Skin of body (tissue), 2 donors: ENCODE data around the gene PLA2G2D. TPM values are rescaled to one million over a fixed set of nuclear protein-coding genes. Genes with fewer than 3 reads are reported as not detected.

Source experiments
- DNase-seq: peaks from one replicate; lab custom pipeline; 2025; lab: John Stamatoyannopoulos, UW
- total RNA-seq: library from RNA; depleted of rRNA; stranded (reverse); fragments of >200 nt; gene quantifications from one replicate; pipeline ENCODE4 v1.2.3, GENCODE V29; 2014

Gene PLA2G2D
- total RNA-seq, 1 donor from 2014 or later = not detected

GRCh38 chr1:20089328-20090077 is 29.8 kb downstream of the PLA2G2D start:
- no peak for DNase-seq

- no peak for DNase-seq
Measured at GRCh38 chr1:20087668-20088067, 31.7 kb downstream of the PLA2G2D start.

GRCh38 chr1:20086800-20087199 is 32.5 kb downstream of the PLA2G2D start:
- DNase-seq = peak; percentile 7

GRCh38 chr1:20083178-20083944 is 36.0 kb downstream of the PLA2G2D start:
- DNase-seq = no peak

GRCh38 chr1:20082772-20083171 is 36.6 kb downstream of the PLA2G2D start:
- DNase-seq = no peak

GRCh38 chr1:20081353-20081810 is 38.0 kb downstream of the PLA2G2D start:
- no peak for DNase-seq

- no peak for DNase-seq
Measured at GRCh38 chr1:20080441-20081352, 38.6 kb downstream of the PLA2G2D start.

- no peak for DNase-seq
Measured at GRCh38 chr1:20079661-20080305, 39.6 kb downstream of the PLA2G2D start.

GRCh38 chr1:20078711-20079110 is 40.6 kb downstream of the PLA2G2D start:
- no peak for DNase-seq

- DNase-seq = no peak
Measured at GRCh38 chr1:20078171-20078651, 41.1 kb downstream of the PLA2G2D start.

GRCh38 chr1:20076710-20077461 is 42.5 kb downstream of the PLA2G2D start:
- no peak for DNase-seq

- DNase-seq = no peak
Measured at GRCh38 chr1:20076223-20076622, 43.1 kb downstream of the PLA2G2D start.

GRCh38 chr1:20075345-20075744 is 44.0 kb downstream of the PLA2G2D start:
- DNase-seq = no peak

GRCh38 chr1:20074725-20075171 is 44.6 kb downstream of the PLA2G2D start:
- no peak for DNase-seq

- no peak for DNase-seq
Measured at GRCh38 chr1:20074055-20074724, 45.1 kb downstream of the PLA2G2D start.

GRCh38 chr1:20073256-20073655 is 46.1 kb downstream of the PLA2G2D start:
- DNase-seq = no peak

GRCh38 chr1:20072771-20073170 is 46.6 kb downstream of the PLA2G2D start:
- DNase-seq = no peak

GRCh38 chr1:20071416-20071815 is 47.9 kb downstream of the PLA2G2D start:
- no peak for DNase-seq

GRCh38 chr1:20070357-20070756 is 49.0 kb downstream of the PLA2G2D start:
- no peak for DNase-seq

- no peak for DNase-seq
Measured at GRCh38 chr1:20069874-20070273, 49.5 kb downstream of the PLA2G2D start, which contains the start of gene PLA2G5. Gene PLA2G5, plus strand, starts transcription at chr1:20070194. Its CDS starts 14,637 bp downstream, at chr1:20084831.
